ENCODE data around the gene SMYD4.
"Not testable (repeated sequence)": the region's sequence is repeated elsewhere in the genome, so short reads cannot be mapped to it uniquely, and the experiment has no call there.

Gene SMYD4

GRCh38 chr17:1754430-1755112 lies 75.1 kb downstream of the SMYD4 start:
- DNase-seq (ENCODE audit: low read depth in 2 of 2): no peak

- DNase-seq (ENCODE audit: low read depth in 2 of 2): no peak
Measured at GRCh38 chr17:1753767-1754429, 75.8 kb downstream of the SMYD4 start.

GRCh38 chr17:1752425-1753262 lies 77.1 kb downstream of the SMYD4 start:
- DNase-seq (ENCODE audit: low read depth in 2 of 2): no peak

GRCh38 chr17:1750628-1751027 lies 79.1 kb downstream of the SMYD4 start:
- DNase-seq (ENCODE audit: low read depth in 2 of 2): no peak

- DNase-seq (ENCODE audit: low read depth in 2 of 2): no peak
Measured at GRCh38 chr17:1746975-1747543, 82.6 kb downstream of the SMYD4 start.

GRCh38 chr17:1745513-1746020 lies 84.1 kb downstream of the SMYD4 start:
- DNase-seq (ENCODE audit: low read depth in 2 of 2): no peak

GRCh38 chr17:1744551-1745512 lies 84.9 kb downstream of the SMYD4 start:
- no peak for DNase-seq (ENCODE audit: low read depth in 2 of 2)

GRCh38 chr17:1743088-1743439 lies 86.6 kb downstream of the SMYD4 start:
- no peak for DNase-seq (ENCODE audit: low read depth in 2 of 2)

GRCh38 chr17:1742371-1743087 lies 87.2 kb downstream of the SMYD4 start, which contains the start of gene SERPINF2:
TSS of gene SERPINF2 (plus strand) at chr17:1742871. CDS start at chr17:1744996, 2,125 bp downstream.
- no peak for DNase-seq (ENCODE audit: low read depth in 2 of 2)

- not testable (repeated sequence) for DNase-seq (ENCODE audit: low read depth in 2 of 2)
Measured at GRCh38 chr17:1741899-1742298, 87.8 kb downstream of the SMYD4 start.

GRCh38 chr17:1737531-1738291 lies 92.0 kb downstream of the SMYD4 start:
- no peak for DNase-seq (ENCODE audit: low read depth in 2 of 2)

- peak in 1 of 2 donors; percentile 34 for DNase-seq (ENCODE audit: low read depth in 2 of 2)
Measured at GRCh38 chr17:1736348-1737281, 93.1 kb downstream of the SMYD4 start.

GRCh38 chr17:1735834-1736347 lies 93.8 kb downstream of the SMYD4 start:
- no peak for DNase-seq (ENCODE audit: low read depth in 2 of 2)

GRCh38 chr17:1735418-1735817 lies 94.3 kb downstream of the SMYD4 start:
- DNase-seq (ENCODE audit: low read depth in 2 of 2): no peak

- DNase-seq (ENCODE audit: low read depth in 2 of 2): no peak
Measured at GRCh38 chr17:1733759-1734158, 95.9 kb downstream of the SMYD4 start.

GRCh38 chr17:1732833-1733321 lies 96.8 kb downstream of the SMYD4 start:
- no peak for DNase-seq (ENCODE audit: low read depth in 2 of 2)

- no peak for DNase-seq (ENCODE audit: low read depth in 2 of 2)
Measured at GRCh38 chr17:1732241-1732832, 97.4 kb downstream of the SMYD4 start.

GRCh38 chr17:1731194-1731506 lies 98.6 kb downstream of the SMYD4 start:
- DNase-seq (ENCODE audit: low read depth in 2 of 2): no peak

All from stimulated activated CD8-positive, alpha-beta memory T cell treated with anti-CD3 and anti-CD28 coated beads, Interleukin-15, amount 100 ng/mL, for 48 hours (primary cell).